HFFc6 (cell line): ENCODE results near the gene MOB3C. TPM values are rescaled to one million over a fixed set of nuclear protein-coding genes. Genes with fewer than 3 reads are reported as not detected.
A peak's percentile ranks its signal among the peaks of the same experiment; 100 is the strongest.

ENCODE experiments used
- DNase-seq: peaks from one replicate; pipeline ENCODE4 v3.0.0-alpha.2; 2018
- H3K27ac Mint-ChIP-seq: 2 replicates; pipeline ENCODE4 v1.8.0; 2020; ENCODE audit warnings: mild to moderate bottlenecking, mixed read lengths
- H3K27me3 Mint-ChIP-seq: 2 replicates; pipeline ENCODE4 v1.8.0; 2021; ENCODE audit warnings: mild to moderate bottlenecking, moderate library complexity, mixed read lengths; ENCODE audit not compliant: insufficient read depth
- H3K36me3 Mint-ChIP-seq: 2 replicates; pipeline ENCODE4 v1.8.0; 2021; ENCODE audit warnings: low read depth, mixed read lengths
- H3K4me1 Mint-ChIP-seq: 2 replicates; pipeline ENCODE4 v1.8.0; 2020; ENCODE audit warnings: low read depth, mixed read lengths
- H3K4me3 Mint-ChIP-seq: 2 replicates; pipeline ENCODE4 v1.8.0; 2020; ENCODE audit warnings: mild to moderate bottlenecking, moderate library complexity, mixed read lengths
- H3K9me3 Mint-ChIP-seq: 2 replicates; pipeline ENCODE4 v1.8.0; 2020; ENCODE audit warnings: mild to moderate bottlenecking, mixed read lengths
- CTCF ChIP-seq: fragments of 200-600 bp; sonication (generic); IDR thresholded peaks from 2 replicates; pipeline ENCODE4 v1.5.0; 2021; ENCODE audit warnings: antibody characterized with exemption, mild to moderate bottlenecking
- total RNA-seq, 6 experiments: library from RNA; stranded (reverse); fragmentation: NEBNext Ultra II Directional; extraction: Animal tissue kit (Norgen Biotek cat#: 25700); gene quantifications; 2 replicates in 1 of 6; 3 replicates in 5 of 6; pipeline ENCODE4 v1.2.3, GENCODE V29; 2021

The MOB3C gene
- total RNA-seq, 6 experiments from 2014 or later: 6.3 to 8.5 (median 7.2) TPM

- H3K27me3 Mint-ChIP-seq: no peaks in the 10 kb centered on the region; the same call in 1 of the 2 replicates
- no peak for DNase-seq
- peaks cover 54% of the 10 kb centered on the region for H3K4me1 Mint-ChIP-seq
- TF ChIP-seq CTCF: no peak
- no peak overlapping the region for H3K4me3 Mint-ChIP-seq
- H3K27ac Mint-ChIP-seq: no peak overlapping the region
- H3K9me3 Mint-ChIP-seq: no peaks in the 10 kb centered on the region
- H3K36me3 Mint-ChIP-seq: no peaks in the 10 kb centered on the region
Measured at GRCh38 chr1:46619656-46620258, 3.1 kb upstream of the MOB3C start.

- no peak for TF ChIP-seq CTCF
- H3K36me3 Mint-ChIP-seq: no peaks in the 10 kb centered on the region
Measured at GRCh38 chr1:46618754-46619415, 2.3 kb upstream of the MOB3C start.

GRCh38 chr1:46617833-46618232 lies 1.2 kb upstream of the MOB3C start:
- Mint-ChIP-seq H3K4me1 (peaks cover 63% of the 10 kb centered on the region), H3K9me3 (no peaks in the 10 kb centered on the region), H3K27me3 (no peaks in the 10 kb centered on the region; the same call in 1 of the 2 replicates), H3K4me3 (no peak overlapping the region), H3K27ac (peak overlapping the region; percentile 94; the same call in 1 of the 2 replicates), H3K36me3 (no peaks in the 10 kb centered on the region)
- TF ChIP-seq CTCF: no peak
- DNase-seq: no peak

More at GRCh38 chr1:46618754-46619415, 2.3 kb upstream of the MOB3C start:
- peaks cover 60% of the 10 kb centered on the region for H3K4me1 Mint-ChIP-seq
- DNase-seq: no peak
- H3K9me3 Mint-ChIP-seq: no peaks in the 10 kb centered on the region
- no peak overlapping the region for H3K27ac Mint-ChIP-seq
- no peak overlapping the region for H3K4me3 Mint-ChIP-seq
- no peaks in the 10 kb centered on the region; the same call in 1 of the 2 replicates for H3K27me3 Mint-ChIP-seq

GRCh38 chr1:46617108-46617800 lies 643 bp upstream of the MOB3C start:
- peaks cover 58% of the 10 kb centered on the region for H3K4me1 Mint-ChIP-seq
- TF ChIP-seq CTCF: no peak

GRCh38 chr1:46615735-46616134 lies 876 bp downstream of the MOB3C start:
- Mint-ChIP-seq H3K4me1 (peaks cover 54% of the 10 kb centered on the region), H3K4me3 (peak overlapping the region; percentile 93), H3K36me3 (no peaks in the 10 kb centered on the region; the same call in 1 of the 2 replicates), H3K9me3 (no peaks in the 10 kb centered on the region), H3K27ac (peak overlapping the region; percentile 94), H3K27me3 (no peaks in the 10 kb centered on the region; the same call in 1 of the 2 replicates)
- TF ChIP-seq CTCF: no peak
- DNase-seq: no peak

More at GRCh38 chr1:46617108-46617800, 643 bp upstream of the MOB3C start:
- peak overlapping the region; percentile 94 for H3K27ac Mint-ChIP-seq
- H3K27me3 Mint-ChIP-seq: no peaks in the 10 kb centered on the region; the same call in 1 of the 2 replicates
- H3K4me3 Mint-ChIP-seq: peak overlapping the region; percentile 93
- H3K36me3 Mint-ChIP-seq: no peaks in the 10 kb centered on the region
- no peaks in the 10 kb centered on the region for H3K9me3 Mint-ChIP-seq
- no peak for DNase-seq
